GM19463 (cell line): ENCODE results near the gene CIC.
"Not testable (repeated sequence)": the region's sequence is repeated elsewhere in the genome, so short reads cannot be mapped to it uniquely, and the experiment has no call there.

Experiments used
- ATAC-seq: cut with Tn5 transposase; IDR thresholded peaks from one replicate; pipeline ENCODE4 v1.9.1; 2021; ENCODE audit warnings: mild to moderate bottlenecking, moderate library complexity; ENCODE audit not compliant: unreplicated experiment

Gene CIC

GRCh38 chr19:42328854-42329253 lies 59.8 kb downstream of the CIC start:
- ATAC-seq, result no peak

- no peak for ATAC-seq
Observed at GRCh38 chr19:42330241-42330711, 61.2 kb downstream of the CIC start.

- ATAC-seq, result not testable (repeated sequence)
Observed at GRCh38 chr19:42331333-42331732, 62.3 kb downstream of the CIC start.

DNA sequence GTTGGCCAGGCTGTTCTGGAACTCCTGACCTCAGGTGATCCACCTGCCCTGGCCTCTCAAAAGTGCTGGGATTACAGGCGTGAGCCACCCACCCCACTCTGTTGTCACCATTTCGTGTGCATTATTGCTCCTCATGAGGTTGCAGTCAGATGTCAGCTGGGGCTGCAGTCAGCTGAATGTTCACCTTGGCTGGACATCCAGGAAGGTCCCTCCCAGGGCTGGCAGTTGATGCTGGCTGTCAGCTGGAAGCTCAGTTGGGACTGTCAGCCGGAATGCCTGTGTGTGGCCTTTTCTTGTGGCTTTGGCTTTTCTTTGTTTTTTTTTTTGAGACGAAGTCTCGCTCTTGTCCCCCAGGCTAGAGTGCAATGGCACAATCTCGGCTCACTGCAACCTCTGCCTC lies 63.0 kb downstream of the CIC start:
- ATAC-seq, result no peak

- ATAC-seq, result no peak
Observed at GRCh38 chr19:42333018-42333417, 64.0 kb downstream of the CIC start.

- no peak for ATAC-seq
Observed at GRCh38 chr19:42333975-42334696, 65.1 kb downstream of the CIC start.

DNA sequence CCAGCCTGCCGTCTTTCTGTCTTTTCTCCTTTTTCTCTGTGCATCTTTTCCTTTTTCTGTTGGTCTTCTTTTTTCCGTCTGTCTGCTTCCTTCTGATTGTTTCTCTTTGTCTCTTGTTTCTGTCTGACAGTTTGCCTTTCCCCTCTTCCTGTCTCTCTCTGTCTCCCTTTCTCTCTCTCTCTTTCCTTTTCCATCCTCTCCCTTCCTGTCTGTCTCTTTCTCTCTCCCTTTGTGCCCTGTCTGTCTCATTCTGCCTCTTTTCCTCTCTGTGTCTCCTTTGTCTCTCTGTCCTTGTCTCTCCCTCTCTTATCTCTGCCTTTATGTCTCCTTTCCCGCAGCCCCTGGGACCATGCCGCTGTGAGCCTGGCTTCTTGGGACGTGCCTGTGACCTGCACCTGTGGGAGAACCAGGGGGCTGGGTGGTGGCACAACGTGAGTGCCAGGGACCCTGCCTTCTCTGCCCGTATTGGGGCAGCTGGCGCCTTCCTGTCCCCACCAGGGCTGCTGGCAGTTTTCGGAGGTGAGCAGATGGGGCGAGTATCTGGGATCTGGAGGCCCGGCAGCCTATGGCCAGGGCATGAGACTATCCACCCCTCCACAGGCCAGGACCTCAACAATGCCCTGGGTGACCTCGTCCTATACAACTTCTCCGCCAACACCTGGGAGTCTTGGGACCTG lies 65.8 kb downstream of the CIC start:
- ATAC-seq, result no peak

- ATAC-seq, result no peak
Observed at GRCh38 chr19:42335374-42335936, 66.4 kb downstream of the CIC start.

- ATAC-seq, result no peak
Observed at GRCh38 chr19:42335971-42336370, 66.9 kb downstream of the CIC start.

GRCh38 chr19:42339126-42339860 lies 70.2 kb downstream of the CIC start:
- not testable (repeated sequence) for ATAC-seq

DNA sequence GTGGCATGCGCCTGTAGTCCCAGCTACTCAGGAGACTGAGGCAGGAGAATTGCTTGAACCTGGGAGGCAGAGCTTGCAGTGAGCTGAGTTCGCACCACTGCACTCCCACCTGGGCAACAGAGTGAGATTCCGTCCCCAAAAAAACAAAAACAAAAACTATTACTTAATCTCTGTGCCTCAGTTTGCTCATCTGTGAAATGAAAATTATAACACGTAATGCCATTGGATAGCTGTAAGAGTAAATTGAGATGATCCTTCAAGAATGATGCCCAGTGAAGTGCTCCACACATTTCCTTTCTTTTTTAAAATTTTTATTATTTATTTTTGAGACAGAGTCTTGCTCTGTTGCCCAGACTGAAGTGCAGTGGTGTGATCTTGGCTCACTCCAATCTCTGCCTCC lies 70.9 kb downstream of the CIC start:
- not testable (repeated sequence) for ATAC-seq

DNA sequence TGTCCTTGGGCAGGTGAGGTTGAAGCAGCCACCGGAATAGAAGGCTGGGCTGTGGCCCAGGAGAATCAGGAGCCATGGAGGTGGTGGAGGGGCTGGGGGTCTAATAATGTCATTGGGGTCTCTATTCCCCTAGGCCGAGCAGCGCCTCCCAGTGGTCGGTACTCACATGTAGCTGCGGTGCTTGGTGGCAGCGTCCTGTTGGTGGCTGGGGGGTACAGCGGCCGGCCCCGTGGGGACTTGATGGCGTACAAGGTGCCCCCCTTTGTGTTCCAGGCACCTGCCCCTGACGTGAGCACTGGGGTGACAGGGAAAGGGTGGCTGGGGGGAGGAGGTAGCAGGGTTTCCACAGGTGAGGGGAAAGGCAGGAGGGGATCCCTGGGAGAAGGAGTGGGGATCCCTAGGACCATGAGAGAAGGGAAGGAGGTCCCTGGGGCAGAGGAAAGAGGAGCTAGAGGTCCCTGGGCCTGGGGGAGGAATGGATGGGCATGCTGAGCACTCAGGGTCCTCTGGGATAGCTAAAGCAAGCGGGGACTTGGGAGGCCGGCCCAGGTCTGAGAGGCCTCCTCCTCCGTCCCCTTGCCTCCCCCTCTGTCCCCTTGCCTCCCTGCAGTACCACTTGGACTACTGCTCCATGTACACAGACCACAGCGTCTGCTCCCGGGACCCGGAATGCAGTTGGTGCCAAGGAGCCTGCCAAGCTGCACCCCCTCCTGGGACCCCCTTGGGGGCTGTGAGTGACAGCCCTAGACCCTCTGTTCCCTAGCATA lies 74.5 kb downstream of the CIC start:
- no peak for ATAC-seq

DNA sequence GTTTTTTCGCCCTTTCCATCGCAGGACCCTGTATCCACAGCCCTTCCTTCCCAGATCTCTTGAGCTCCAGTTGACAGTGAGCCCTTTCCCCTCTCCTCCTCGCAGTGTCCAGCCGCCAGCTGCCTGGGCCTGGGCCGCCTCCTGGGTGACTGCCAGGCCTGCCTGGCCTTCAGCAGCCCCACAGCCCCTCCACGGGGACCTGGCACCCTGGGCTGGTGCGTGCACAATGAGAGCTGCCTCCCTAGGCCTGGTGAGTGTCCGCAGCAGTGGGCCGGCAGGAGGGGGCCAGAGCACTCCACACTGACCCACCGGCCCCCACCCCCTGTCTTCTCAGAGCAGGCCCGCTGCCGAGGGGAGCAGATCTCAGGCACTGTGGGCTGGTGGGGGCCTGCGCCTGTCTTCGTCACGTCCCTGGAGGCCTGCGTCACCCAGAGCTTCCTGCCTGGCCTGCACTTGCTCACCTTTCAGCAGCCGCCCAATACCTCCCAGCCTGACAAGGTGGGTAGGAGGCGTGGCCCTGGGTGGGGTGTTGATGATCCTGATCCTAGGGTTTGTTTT lies 75.4 kb downstream of the CIC start:
- ATAC-seq, result no peak
